Stomach (tissue), 4 donors: Measurements from ENCODE around the gene MAP6D1.

Experiments
- EP300 ChIP-seq: sonication (generic); formaldehyde crosslinking; IDR thresholded peaks from one replicate; pipeline ENCODE4 v1.6.1; 2017; ENCODE audit warnings: antibody characterized with exemption
- POLR2A ChIP-seq, 4 donors: fragments of 450-650 bp; IDR thresholded peaks; one replicate each; pipeline ENCODE4 v1.6.1; 2016; ENCODE audit warnings: antibody characterized with exemption in 4 of 4, control low read depth in 2 of 4, mild to moderate bottlenecking in 1 of 4, moderate library complexity in 1 of 4
- POLR2AphosphoS5 ChIP-seq, 3 donors: sonication (generic); formaldehyde crosslinking; IDR thresholded peaks; one replicate each; pipeline ENCODE4 v1.6.1; 2016; ENCODE audit warnings: antibody characterized with exemption in 3 of 3
- TF ChIP-seq, protein P1 (sequence below), 7 experiments: fragments of 450-650 bp in 4 of 7; fragments of 200-600 bp in 3 of 7; sonication (generic) in 3 of 7; IDR thresholded peaks; one replicate each; pipeline ENCODE4 v1.5.1; 2016 to 2019; ENCODE audit warnings: antibody characterized with exemption in 7 of 7, control low read depth in 2 of 7, mild to moderate bottlenecking in 1 of 7

DNA sequence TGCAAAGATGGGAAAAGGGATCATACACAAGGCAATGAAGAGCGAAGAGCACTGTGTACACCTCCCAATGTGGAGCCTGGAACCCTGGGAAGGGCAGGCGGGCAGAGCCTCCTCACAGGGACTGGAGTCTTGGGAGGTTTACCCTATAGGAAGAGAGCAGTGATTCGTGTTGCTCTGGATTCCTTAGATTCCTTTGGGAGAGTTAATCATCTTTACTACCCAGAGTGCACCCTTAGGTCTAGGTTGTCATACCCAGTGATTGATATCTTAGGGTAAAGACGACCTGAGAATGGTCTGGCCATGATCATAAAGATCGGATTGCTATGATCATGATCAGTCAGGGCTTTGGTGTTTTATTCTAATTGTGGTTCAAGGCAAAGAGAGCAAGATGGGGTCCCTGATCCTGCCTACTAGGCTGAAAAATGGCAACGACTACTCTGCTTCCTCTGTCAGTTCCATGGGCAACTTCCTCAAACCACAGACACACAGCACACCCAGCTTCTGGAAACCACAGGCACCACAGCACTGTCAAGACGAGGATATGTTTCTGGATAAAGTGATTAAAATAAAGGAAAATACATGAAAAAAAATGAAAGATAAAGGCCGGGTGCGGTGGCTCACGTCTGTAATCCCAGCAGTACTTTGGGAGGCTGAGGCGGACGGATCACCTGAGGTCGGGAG is 20.4 kb upstream of the MAP6D1 start:
- TF ChIP-seq, protein P1, sequence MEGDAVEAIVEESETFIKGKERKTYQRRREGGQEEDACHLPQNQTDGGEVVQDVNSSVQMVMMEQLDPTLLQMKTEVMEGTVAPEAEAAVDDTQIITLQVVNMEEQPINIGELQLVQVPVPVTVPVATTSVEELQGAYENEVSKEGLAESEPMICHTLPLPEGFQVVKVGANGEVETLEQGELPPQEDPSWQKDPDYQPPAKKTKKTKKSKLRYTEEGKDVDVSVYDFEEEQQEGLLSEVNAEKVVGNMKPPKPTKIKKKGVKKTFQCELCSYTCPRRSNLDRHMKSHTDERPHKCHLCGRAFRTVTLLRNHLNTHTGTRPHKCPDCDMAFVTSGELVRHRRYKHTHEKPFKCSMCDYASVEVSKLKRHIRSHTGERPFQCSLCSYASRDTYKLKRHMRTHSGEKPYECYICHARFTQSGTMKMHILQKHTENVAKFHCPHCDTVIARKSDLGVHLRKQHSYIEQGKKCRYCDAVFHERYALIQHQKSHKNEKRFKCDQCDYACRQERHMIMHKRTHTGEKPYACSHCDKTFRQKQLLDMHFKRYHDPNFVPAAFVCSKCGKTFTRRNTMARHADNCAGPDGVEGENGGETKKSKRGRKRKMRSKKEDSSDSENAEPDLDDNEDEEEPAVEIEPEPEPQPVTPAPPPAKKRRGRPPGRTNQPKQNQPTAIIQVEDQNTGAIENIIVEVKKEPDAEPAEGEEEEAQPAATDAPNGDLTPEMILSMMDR (IDR thresholded peaks at IDR 0.05), result no peak
- TF ChIP-seq POLR2A (IDR thresholded peaks at IDR 0.05) (no peak), POLR2AphosphoS5 (IDR thresholded peaks at IDR 0.05) (no peak), EP300 (no peak)
